SK-N-SH (cell line): Measurements from ENCODE around the gene GPAT3. TPM values are rescaled to one million over a fixed set of nuclear protein-coding genes. Genes with fewer than 3 reads are reported as not detected.

ENCODE experiments used
- CTCF ChIA-PET: fragments of 300-600, 350-600 bp; formaldehyde crosslinking; extraction: SDS; loops from one replicate; lab custom pipeline; 2021; lab: Yijun Ruan, JAX
- POLR2A ChIA-PET: fragments of 350-600 bp; sonication (Branson Sonifier 250); formaldehyde crosslinking; extraction: SDS; loops from one replicate; lab custom pipeline; 2020; ENCODE audit warnings: antibody characterized with exemption, inconsistent platforms; lab: Yijun Ruan, JAX
- DNase-seq: peaks from one replicate; pipeline ENCODE4 v3.0.0; 2012
- H2AFZ ChIP-seq: fragments of 200-600 bp; sonication (generic); 2 replicates; pipeline ENCODE4 v1.8.1; 2016; ENCODE audit warnings: antibody characterized with exemption, mild to moderate bottlenecking, low read depth
- H3F3A ChIP-seq: fragments of 200-600 bp; sonication (generic); replicated peaks from 2 replicates; pipeline ENCODE3; 2016; ENCODE audit warnings: antibody characterized with exemption, mild to moderate bottlenecking; ENCODE audit not compliant: insufficient read depth
- H3K27ac ChIP-seq, 2 experiments: fragments of 200-500 bp in 1 of 2; fragments of 200-600 bp in 1 of 2; sonication (Bioruptor generic) in 1 of 2; sonication (generic), shearing (Covaris generic) in 1 of 2; 2 replicates each; pipeline versions ENCODE4 v1.5.1 to v1.6.1; 2014 to 2016; ENCODE audit warnings: low read depth in 2 of 2, inconsistent platforms in 1 of 2, low read length in 1 of 2, mild to moderate bottlenecking in 1 of 2, mixed read lengths in 1 of 2
- H3K27me3 ChIP-seq: fragments of 200-600 bp; sonication (generic), shearing (Covaris generic); 2 replicates; pipeline ENCODE4 v1.6.1; 2016; ENCODE audit warnings: mixed run types; ENCODE audit not compliant: insufficient read depth
- H3K36me3 ChIP-seq, 2 experiments: fragments of 200-500 bp in 1 of 2; fragments of 200-600 bp in 1 of 2; sonication (Bioruptor generic) in 1 of 2; sonication (generic) in 1 of 2; replicated peaks in 1 of 2; 2 replicates each; pipeline versions ENCODE3 to v1.5.1; 2014 to 2016; ENCODE audit warnings: low read length in 1 of 2, mild to moderate bottlenecking in 1 of 2; ENCODE audit not compliant: insufficient read depth in 2 of 2, control insufficient read depth in 1 of 2
- H3K4me1 ChIP-seq, 2 experiments: fragments of 200-500 bp in 1 of 2; fragments of 200-600 bp in 1 of 2; sonication (Bioruptor generic) in 1 of 2; sonication (generic), shearing (Covaris generic) in 1 of 2; 2 replicates each; pipeline versions ENCODE4 v1.5.1 to v1.6.1; 2014 to 2016; ENCODE audit warnings: low read depth in 1 of 2, low read length in 1 of 2, mixed run types in 1 of 2; ENCODE audit not compliant: insufficient read depth in 2 of 2, control insufficient read depth in 1 of 2
- H3K4me2 ChIP-seq: fragments of 200-600 bp; sonication (generic), shearing (Covaris generic); 2 replicates; pipeline ENCODE4 v1.6.1; 2017; ENCODE audit warnings: mixed run types
- H3K4me3 ChIP-seq, 2 experiments: fragments of 200-500 bp in 1 of 2; fragments of 200-600 bp in 1 of 2; sonication (Bioruptor generic) in 1 of 2; sonication (generic), shearing (Covaris generic) in 1 of 2; 2 replicates each; pipeline versions ENCODE4 v1.5.1 to v1.8.1; 2014 to 2016; ENCODE audit warnings: low read depth in 2 of 2, inconsistent platforms in 1 of 2, low read length in 1 of 2, mild to moderate bottlenecking in 1 of 2, mixed read lengths in 1 of 2, moderate library complexity in 1 of 2
- H3K79me2 ChIP-seq: fragments of 200-600 bp; sonication (generic); 2 replicates; pipeline ENCODE4 v1.8.1; 2017; ENCODE audit warnings: mild to moderate bottlenecking; ENCODE audit not compliant: insufficient read depth
- H3K9ac ChIP-seq: fragments of 200-600 bp; sonication (generic); 2 replicates; pipeline ENCODE4 v1.6.1; 2017; ENCODE audit warnings: mixed run types
- H3K9me2 ChIP-seq: fragments of 200-600 bp; sonication (generic); 2 replicates; pipeline ENCODE4 v1.6.1; 2017; ENCODE audit warnings: mixed run types
- H3K9me3 ChIP-seq: fragments of 200-600 bp; sonication (generic); 2 replicates; pipeline ENCODE4 v1.6.1; 2017; ENCODE audit warnings: mixed run types, mild to moderate bottlenecking, moderate library complexity
- H4K20me1 ChIP-seq: fragments of 200-600 bp; sonication (generic); 2 replicates; pipeline ENCODE4 v1.6.1; 2017; ENCODE audit warnings: mild to moderate bottlenecking, mixed run types; ENCODE audit not compliant: insufficient read depth
- CHD2 ChIP-seq: fragments of 150-350 bp; IDR thresholded peaks from 2 replicates; pipeline ENCODE4 v1.6.1; 2018; ENCODE audit warnings: low read length; ENCODE audit not compliant: partially characterized antibody
- ELF1 ChIP-seq: IDR thresholded peaks from 2 replicates; pipeline ENCODE4 v1.4.0; 2012
- EP300 ChIP-seq, 2 experiments: IDR thresholded peaks; 2 replicates each; pipeline versions ENCODE4 v1.4.0 to v1.6.1; 2012; ENCODE audit warnings: borderline replicate concordance in 1 of 2, low read depth in 1 of 2, low read length in 1 of 2
- FOXJ3 ChIP-seq: sonication (generic); formaldehyde crosslinking; IDR thresholded peaks from 2 replicates; pipeline ENCODE4 v1.5.1; 2020; ENCODE audit warnings: mild to moderate bottlenecking, missing genetic modification reagents
- MEF2A ChIP-seq: IDR thresholded peaks from 2 replicates; pipeline ENCODE4 v1.4.0; 2012; ENCODE audit warnings: low read depth, borderline replicate concordance
- MXI1 ChIP-seq: IDR thresholded peaks from 2 replicates; pipeline ENCODE4 v1.6.1; 2012; ENCODE audit warnings: mild to moderate bottlenecking, low read depth, low read length, improper control_type of control experiment
- RAD21 ChIP-seq: IDR thresholded peaks from 2 replicates; pipeline ENCODE4 v1.6.1; 2012; ENCODE audit warnings: mild to moderate bottlenecking, low read length
- SMC3 ChIP-seq: IDR thresholded peaks from 2 replicates; pipeline ENCODE4 v1.6.1; 2012; ENCODE audit warnings: low read depth, low read length, improper control_type of control experiment
- TAF1 ChIP-seq: IDR thresholded peaks from 2 replicates; pipeline ENCODE4 v1.6.1; 2012; ENCODE audit warnings: low read depth, mild to moderate bottlenecking, low read length, moderate library complexity, borderline replicate concordance
- TCF12 ChIP-seq: IDR thresholded peaks from 2 replicates; pipeline ENCODE4 v1.4.0; 2012
- polyA plus RNA-seq, 3 experiments: library from polyadenylated mRNA; depleted of rRNA; stranded (reverse); fragments of >200 nt; gene quantifications; 2 replicates each; pipeline ENCODE4 v1.2.3, GENCODE V29; 2012
- TF ChIP-seq, protein P1 (sequence below): IDR thresholded peaks from 2 replicates; pipeline ENCODE4; 2012
- TF ChIP-seq, protein P2 (sequence below): fragments of 200-600 bp; sonication (generic); IDR thresholded peaks from 2 replicates; pipeline ENCODE4 v1.6.1; 2017; ENCODE audit warnings: antibody characterized with exemption, mild to moderate bottlenecking, moderate library complexity
- TF ChIP-seq, protein P3 (sequence below): IDR thresholded peaks from 2 replicates; pipeline ENCODE4 v1.4.0; 2012; ENCODE audit warnings: low read depth, borderline replicate concordance
- TF ChIP-seq, protein P4 (sequence below): fragments of 150-350 bp; IDR thresholded peaks from 2 replicates; pipeline ENCODE4 v1.6.1; 2016; ENCODE audit warnings: mild to moderate bottlenecking, low read depth, low read length
- TF ChIP-seq, protein P5 (sequence below): IDR thresholded peaks from 2 replicates; pipeline ENCODE4 v1.4.0; 2012; ENCODE audit warnings: low read depth
- TF ChIP-seq, protein P6 (sequence below): IDR thresholded peaks from 2 replicates; pipeline ENCODE4 v1.6.1; 2012; ENCODE audit warnings: mild to moderate bottlenecking, low read depth, low read length, moderate library complexity

GPAT3 gene
- polyA plus RNA-seq, 1 of the 3 experiments (the other 2 are of a cell fraction) = 0.02 TPM

DNA sequence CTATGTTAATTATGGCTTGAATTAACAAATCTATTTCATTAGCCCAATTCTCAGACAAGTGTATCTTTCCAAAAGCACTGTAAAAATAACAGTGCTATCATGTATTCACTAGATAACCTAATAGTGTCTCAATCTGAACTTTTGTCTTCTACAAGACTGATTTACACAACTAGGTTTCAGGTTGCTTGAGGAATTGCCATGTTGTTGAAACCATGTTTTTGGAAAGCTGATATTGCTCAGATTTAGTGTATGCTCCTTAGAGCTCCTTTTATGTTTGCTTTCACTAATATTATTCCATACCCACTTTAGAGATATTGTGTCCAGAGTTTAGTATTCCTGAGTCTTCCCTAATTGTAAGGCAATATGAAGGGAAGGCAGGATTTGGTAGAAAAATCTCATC lies 70.6 kb downstream of the GPAT3 start:
- H3K9me2 ChIP-seq = no peaks in the 10 kb centered on the region
- CTCF ChIA-PET = no interaction called here
- H2AFZ ChIP-seq = no peak overlapping the region
- no peak overlapping the region for H3K4me3 ChIP-seq
- H4K20me1 ChIP-seq = no peaks in the 10 kb centered on the region
- H3F3A ChIP-seq = no peaks in the 10 kb centered on the region
- no peak overlapping the region for H3K9ac ChIP-seq
- no peaks in the 10 kb centered on the region for H3K36me3 ChIP-seq
- DNase-seq = no peak
- H3K9me3 ChIP-seq = no peaks in the 10 kb centered on the region; the same call in 1 of the 2 replicates
- H3K4me1 ChIP-seq = no peaks in the 10 kb centered on the region
- H3K27ac ChIP-seq = no peak overlapping the region
- POLR2A ChIA-PET = no interaction called here
- TF ChIP-seq, protein P1, sequence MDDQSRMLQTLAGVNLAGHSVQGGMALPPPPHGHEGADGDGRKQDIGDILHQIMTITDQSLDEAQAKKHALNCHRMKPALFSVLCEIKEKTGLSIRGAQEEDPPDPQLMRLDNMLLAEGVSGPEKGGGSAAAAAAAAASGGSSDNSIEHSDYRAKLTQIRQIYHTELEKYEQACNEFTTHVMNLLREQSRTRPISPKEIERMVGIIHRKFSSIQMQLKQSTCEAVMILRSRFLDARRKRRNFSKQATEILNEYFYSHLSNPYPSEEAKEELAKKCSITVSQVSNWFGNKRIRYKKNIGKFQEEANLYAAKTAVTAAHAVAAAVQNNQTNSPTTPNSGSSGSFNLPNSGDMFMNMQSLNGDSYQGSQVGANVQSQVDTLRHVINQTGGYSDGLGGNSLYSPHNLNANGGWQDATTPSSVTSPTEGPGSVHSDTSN = no peak
- TF ChIP-seq, protein P2, sequence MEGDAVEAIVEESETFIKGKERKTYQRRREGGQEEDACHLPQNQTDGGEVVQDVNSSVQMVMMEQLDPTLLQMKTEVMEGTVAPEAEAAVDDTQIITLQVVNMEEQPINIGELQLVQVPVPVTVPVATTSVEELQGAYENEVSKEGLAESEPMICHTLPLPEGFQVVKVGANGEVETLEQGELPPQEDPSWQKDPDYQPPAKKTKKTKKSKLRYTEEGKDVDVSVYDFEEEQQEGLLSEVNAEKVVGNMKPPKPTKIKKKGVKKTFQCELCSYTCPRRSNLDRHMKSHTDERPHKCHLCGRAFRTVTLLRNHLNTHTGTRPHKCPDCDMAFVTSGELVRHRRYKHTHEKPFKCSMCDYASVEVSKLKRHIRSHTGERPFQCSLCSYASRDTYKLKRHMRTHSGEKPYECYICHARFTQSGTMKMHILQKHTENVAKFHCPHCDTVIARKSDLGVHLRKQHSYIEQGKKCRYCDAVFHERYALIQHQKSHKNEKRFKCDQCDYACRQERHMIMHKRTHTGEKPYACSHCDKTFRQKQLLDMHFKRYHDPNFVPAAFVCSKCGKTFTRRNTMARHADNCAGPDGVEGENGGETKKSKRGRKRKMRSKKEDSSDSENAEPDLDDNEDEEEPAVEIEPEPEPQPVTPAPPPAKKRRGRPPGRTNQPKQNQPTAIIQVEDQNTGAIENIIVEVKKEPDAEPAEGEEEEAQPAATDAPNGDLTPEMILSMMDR = no peak
- TF ChIP-seq, protein P3, sequence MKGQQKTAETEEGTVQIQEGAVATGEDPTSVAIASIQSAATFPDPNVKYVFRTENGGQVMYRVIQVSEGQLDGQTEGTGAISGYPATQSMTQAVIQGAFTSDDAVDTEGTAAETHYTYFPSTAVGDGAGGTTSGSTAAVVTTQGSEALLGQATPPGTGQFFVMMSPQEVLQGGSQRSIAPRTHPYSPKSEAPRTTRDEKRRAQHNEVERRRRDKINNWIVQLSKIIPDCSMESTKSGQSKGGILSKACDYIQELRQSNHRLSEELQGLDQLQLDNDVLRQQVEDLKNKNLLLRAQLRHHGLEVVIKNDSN = no peak
- TF ChIP-seq, protein P4, sequence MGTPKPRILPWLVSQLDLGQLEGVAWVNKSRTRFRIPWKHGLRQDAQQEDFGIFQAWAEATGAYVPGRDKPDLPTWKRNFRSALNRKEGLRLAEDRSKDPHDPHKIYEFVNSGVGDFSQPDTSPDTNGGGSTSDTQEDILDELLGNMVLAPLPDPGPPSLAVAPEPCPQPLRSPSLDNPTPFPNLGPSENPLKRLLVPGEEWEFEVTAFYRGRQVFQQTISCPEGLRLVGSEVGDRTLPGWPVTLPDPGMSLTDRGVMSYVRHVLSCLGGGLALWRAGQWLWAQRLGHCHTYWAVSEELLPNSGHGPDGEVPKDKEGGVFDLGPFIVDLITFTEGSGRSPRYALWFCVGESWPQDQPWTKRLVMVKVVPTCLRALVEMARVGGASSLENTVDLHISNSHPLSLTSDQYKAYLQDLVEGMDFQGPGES = no peak
- TF ChIP-seq EP300 (IDR thresholded peaks at IDR 0.05; ENCODE audit: borderline replicate concordance in 1 of 2, low read depth in 1 of 2, low read length in 1 of 2) (no peak), ELF1 (no peak), SMC3 (no peak), MXI1 (no peak), RAD21 (no peak), TAF1 (no peak), TCF12 (no peak), CHD2 (no peak), FOXJ3 (CRISPR knock-in tag) (no peak), MEF2A (no peak)
- TF ChIP-seq, protein P5, sequence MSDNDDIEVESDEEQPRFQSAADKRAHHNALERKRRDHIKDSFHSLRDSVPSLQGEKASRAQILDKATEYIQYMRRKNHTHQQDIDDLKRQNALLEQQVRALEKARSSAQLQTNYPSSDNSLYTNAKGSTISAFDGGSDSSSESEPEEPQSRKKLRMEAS = no peak
- TF ChIP-seq, protein P6, sequence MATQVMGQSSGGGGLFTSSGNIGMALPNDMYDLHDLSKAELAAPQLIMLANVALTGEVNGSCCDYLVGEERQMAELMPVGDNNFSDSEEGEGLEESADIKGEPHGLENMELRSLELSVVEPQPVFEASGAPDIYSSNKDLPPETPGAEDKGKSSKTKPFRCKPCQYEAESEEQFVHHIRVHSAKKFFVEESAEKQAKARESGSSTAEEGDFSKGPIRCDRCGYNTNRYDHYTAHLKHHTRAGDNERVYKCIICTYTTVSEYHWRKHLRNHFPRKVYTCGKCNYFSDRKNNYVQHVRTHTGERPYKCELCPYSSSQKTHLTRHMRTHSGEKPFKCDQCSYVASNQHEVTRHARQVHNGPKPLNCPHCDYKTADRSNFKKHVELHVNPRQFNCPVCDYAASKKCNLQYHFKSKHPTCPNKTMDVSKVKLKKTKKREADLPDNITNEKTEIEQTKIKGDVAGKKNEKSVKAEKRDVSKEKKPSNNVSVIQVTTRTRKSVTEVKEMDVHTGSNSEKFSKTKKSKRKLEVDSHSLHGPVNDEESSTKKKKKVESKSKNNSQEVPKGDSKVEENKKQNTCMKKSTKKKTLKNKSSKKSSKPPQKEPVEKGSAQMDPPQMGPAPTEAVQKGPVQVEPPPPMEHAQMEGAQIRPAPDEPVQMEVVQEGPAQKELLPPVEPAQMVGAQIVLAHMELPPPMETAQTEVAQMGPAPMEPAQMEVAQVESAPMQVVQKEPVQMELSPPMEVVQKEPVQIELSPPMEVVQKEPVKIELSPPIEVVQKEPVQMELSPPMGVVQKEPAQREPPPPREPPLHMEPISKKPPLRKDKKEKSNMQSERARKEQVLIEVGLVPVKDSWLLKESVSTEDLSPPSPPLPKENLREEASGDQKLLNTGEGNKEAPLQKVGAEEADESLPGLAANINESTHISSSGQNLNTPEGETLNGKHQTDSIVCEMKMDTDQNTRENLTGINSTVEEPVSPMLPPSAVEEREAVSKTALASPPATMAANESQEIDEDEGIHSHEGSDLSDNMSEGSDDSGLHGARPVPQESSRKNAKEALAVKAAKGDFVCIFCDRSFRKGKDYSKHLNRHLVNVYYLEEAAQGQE = no peak
- no peak overlapping the region for H3K4me2 ChIP-seq
- no peaks in the 10 kb centered on the region for H3K79me2 ChIP-seq
- no peaks in the 10 kb centered on the region; the same call in 1 of the 2 replicates for H3K27me3 ChIP-seq
